ENCODE data around the gene PER1. TPM values are rescaled to one million over a fixed set of nuclear protein-coding genes. Genes with fewer than 3 reads are reported as not detected.

The PER1 gene
- total and polyA plus RNA-seq, 2 of the 8 experiments (the other 6 are each of a cell fraction or from before 2014, with no cell fraction given) = 9.6 to 38.0 TPM

DNA sequence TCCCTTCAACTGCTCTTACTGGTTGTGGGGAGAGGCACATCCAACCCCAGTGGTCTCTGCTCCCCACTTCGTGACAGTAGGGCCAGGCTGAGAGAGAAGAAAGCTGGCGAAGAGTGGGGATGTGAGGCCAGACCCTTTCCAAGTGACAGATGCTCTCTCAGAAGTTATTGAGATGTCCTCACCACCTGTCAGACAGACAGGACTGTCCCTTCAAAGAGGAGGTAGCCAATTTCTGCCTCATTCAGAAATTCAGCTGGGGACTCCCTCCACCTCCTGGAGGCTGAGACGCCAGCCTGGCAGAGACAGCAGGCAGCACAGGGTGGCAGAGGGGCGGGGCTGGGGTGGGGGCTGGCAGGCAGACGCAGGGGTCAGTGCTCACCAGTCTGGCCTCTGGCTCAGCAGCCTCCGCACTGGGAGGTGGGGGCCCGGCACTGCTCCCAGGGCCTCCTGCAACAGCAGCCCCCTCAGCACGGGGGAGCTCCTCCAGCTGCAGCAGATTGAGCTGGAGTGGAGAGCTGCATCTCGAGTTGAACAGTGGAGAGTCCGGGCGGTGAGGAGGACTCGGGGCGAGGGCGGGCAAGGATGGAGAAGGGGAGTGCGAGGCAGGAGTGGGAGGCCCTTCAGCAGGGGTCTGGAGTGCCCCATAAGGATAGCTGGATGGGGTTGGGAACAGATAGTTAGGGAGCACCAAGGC is 9.2 kb downstream of the PER1 start:
- H3K9me3 ChIP-seq (ENCODE audit: insufficient read depth in 2 of 2, low read depth in 1 of 2, low read length in 1 of 2) = no peaks in the 10 kb centered on the region
- peaks cover 2 to 16% of the 10 kb centered on the region in 2 experiments for H4K20me1 ChIP-seq (replicated peaks in 1 of 2; ENCODE audit: control insufficient read depth in 1 of 2, insufficient read depth in 2 of 2, low read length in 2 of 2)
- H2AFZ ChIP-seq (ENCODE audit: low read length) = no peak overlapping the region
- no peak overlapping the region for H4K91ac ChIP-seq (replicated peaks; ENCODE audit: insufficient read length, low read length)
- H3K4me2 ChIP-seq (ENCODE audit: insufficient read depth in 1 of 2, low read depth in 2 of 2, low read length in 2 of 2) = no peak overlapping the region
- no peaks in the 10 kb centered on the region for H3K27me3 ChIP-seq (replicated peaks in 1 of 4; ENCODE audit: control insufficient read depth in 3 of 4, extremely low read depth in 1 of 4, insufficient read depth in 3 of 4, low read length in 3 of 4)
- H3K27ac ChIP-seq (ENCODE audit: low read depth, low read length) = no peak overlapping the region
- FAIRE-seq (no peak), DNase-seq (ENCODE audit: low read depth in 1 of 2, low spot score in 2 of 2) (no peak)
- ChIA-PET POLR2A (ENCODE audit: partially characterized antibody) (interaction anchor here (1.2 to 5.1 kb wide), 4 partner anchors 10 to 96 kb away, joined by 3 to 21 read pairs (median 6); no protein-coding TSS in a partner anchor), CTCF (ENCODE audit: partially characterized antibody) (interaction anchor here (0.5 to 14.1 kb wide), 6 partner anchors 15 to 166 kb away, joined by 3 to 133 read pairs (median 3); partner anchors contain the start of gene VAMP2)
- H2BK20ac ChIP-seq (ENCODE audit: low read length) = no peak overlapping the region
- H2BK12ac ChIP-seq (ENCODE audit: low read depth, low read length) = no peak overlapping the region
- 88% methylated on average over 9 of the region's 15 CpGs; no CpG with 5 or more reads in 1 of the 2 experiments for WGBS, 2 experiments (ENCODE audit: extremely low coverage in 1 of 2, insufficient coverage in 1 of 2, insufficient read length in 1 of 2, insufficient replicate concordance in 2 of 2, low coverage in 1 of 2, low lambda C conversion rate in 2 of 2, missing lambda C conversion rate in 1 of 2)
- no peak overlapping the region for H3K18ac ChIP-seq (ENCODE audit: extremely low read depth, low read length)
- no peak overlapping the region for H2BK15ac ChIP-seq (ENCODE audit: low read length)
- H3K4me1 ChIP-seq (replicated peaks in 1 of 4; ENCODE audit: control insufficient read depth in 3 of 4, insufficient read depth in 4 of 4, low read length in 3 of 4) = peaks cover 0 to 3% (median 1%) of the 10 kb centered on the region in 4 experiments; a peak in 2 of 7 replicates
- TF ChIP-seq EP300 (IDR thresholded peaks at IDR 0.05; ENCODE audit: borderline replicate concordance in 1 of 2, low read depth in 2 of 2, low read length in 2 of 2) = no peak
- TF ChIP-seq NANOG (IDR thresholded peaks at IDR 0.05; ENCODE audit: insufficient read depth, low read depth, low read length, poor library complexity, severe bottlenecking) = no peak
- H3K23ac ChIP-seq (ENCODE audit: insufficient read length) = no peak overlapping the region
- peaks cover 6% of the 10 kb centered on the region for H3K23me2 ChIP-seq (ENCODE audit: low read depth, low read length)
- peaks cover 7 to 43% (median 32%) of the 10 kb centered on the region in 4 experiments for H3K36me3 ChIP-seq (ENCODE audit: control insufficient read depth in 2 of 4, insufficient read depth in 4 of 4, low read length in 3 of 4)
- no peak overlapping the region for H3K9ac ChIP-seq (replicated peaks in 1 of 4; ENCODE audit: extremely low read depth in 1 of 4, low read depth in 3 of 4, low read length in 3 of 4)
- H4K8ac ChIP-seq (ENCODE audit: extremely low read depth, insufficient read depth, low read length) = 0 out of 2 replicates have a peak overlapping the region, but pooled peaks have one; percentile 16
- H3K79me1 ChIP-seq (ENCODE audit: low read depth, low read length) = no peaks in the 10 kb centered on the region
- no peak overlapping the region for H3K14ac ChIP-seq (ENCODE audit: insufficient read length)
- H3K4me3 ChIP-seq (ENCODE audit: extremely low read depth in 1 of 4, insufficient read depth in 2 of 4, low read depth in 3 of 4, low read length in 4 of 4) = no peak overlapping the region
- no peak overlapping the region for H4K5ac ChIP-seq (ENCODE audit: insufficient read length, low read depth, low read length)
- H3K56ac ChIP-seq (replicated peaks; ENCODE audit: insufficient read length, low read depth, low read length) = no peak overlapping the region
- no peak overlapping the region for H2BK120ac ChIP-seq (replicated peaks; ENCODE audit: low read depth, low read length)
- no peak overlapping the region for H2AK5ac ChIP-seq (ENCODE audit: low read depth, low read length)
- no peak overlapping the region for H3K4ac ChIP-seq (replicated peaks; ENCODE audit: insufficient read length, low read depth, low read length)
- H2BK5ac ChIP-seq (ENCODE audit: low read depth, low read length) = no peak overlapping the region
- H3K79me2 ChIP-seq (ENCODE audit: control insufficient read depth in 1 of 2, insufficient read depth in 2 of 2, low read length in 2 of 2) = no peaks in the 10 kb centered on the region

Measured in H1 (cell line).